HG02763 (cell line): ENCODE measurements around the gene ARMH2.
"Not testable (repeated sequence)": the region's sequence is repeated elsewhere in the genome, so short reads cannot be mapped to it uniquely, and the experiment has no call there.

Source experiments
- ATAC-seq: cut with Tn5 transposase; IDR thresholded peaks from one replicate; pipeline ENCODE4 v1.9.1; 2021; ENCODE audit warnings: mild to moderate bottlenecking, moderate library complexity; ENCODE audit not compliant: unreplicated experiment

ARMH2 gene

DNA sequence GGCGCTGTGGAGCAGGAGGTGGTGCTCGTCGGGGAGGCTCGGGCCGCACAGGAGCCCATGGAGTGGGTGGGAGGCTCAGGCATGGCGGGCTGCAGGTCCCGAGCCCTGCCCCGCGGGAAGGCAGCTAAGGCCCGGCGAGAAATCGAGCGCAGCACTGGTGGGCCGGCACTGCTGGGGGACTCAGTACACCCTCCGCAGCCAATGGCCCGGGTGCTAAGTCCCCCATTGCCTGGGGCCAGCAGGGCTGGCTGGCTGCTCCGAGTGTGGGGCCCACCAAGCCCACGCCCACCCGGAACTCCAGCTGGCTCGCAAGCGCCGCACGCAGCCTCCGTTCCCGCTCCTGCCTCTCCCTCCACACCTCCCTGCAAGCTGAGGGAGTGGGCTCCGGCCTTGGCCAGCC is 32.7 kb downstream of the ARMH2 start:
- not testable (repeated sequence) for ATAC-seq

DNA sequence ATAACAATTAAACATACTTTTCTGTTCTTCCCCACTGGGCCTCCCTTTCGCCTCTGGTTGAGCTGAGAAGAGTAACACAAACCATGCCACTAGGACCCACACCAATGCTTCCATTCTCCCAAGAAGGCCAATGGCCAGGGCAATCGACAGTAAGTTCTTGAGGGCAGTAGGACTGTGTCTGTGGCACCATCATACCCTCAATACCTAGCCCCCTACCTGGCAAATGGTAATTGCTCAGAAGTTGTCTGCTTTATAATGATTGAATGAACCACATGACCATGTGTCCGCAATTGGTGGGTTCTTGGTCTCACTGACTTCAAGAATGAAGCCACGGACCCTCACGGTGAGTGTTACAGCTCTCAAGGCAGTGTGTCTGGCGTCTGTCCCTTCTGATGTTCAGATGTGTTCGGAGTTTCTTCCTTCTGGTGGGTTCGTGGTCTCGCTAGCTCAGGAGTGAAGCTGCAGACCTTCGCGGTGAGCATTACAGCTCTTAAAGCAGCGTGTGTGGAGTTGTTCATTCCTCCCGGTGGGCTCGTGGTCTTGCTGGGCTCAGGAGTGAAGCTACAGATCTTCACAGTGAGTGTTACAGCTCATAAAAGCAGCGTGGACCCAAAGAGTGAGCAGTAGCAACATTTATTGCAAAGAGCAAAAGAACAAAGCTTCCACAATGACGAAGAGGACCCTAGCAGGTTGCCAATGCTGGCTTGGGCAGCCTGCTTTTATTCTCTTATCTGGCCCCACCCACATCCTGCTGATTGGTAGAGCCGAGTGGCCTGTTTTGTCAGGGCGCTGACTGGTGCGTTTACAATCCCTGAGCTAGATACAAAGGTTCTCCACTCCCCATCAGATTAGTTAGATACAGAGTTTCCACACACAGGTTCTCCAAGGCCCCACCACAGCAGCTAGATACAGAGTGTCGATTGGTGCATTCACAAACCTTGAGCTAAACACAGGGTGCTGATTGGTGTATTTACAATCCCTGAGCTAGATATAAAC is 33.6 kb downstream of the ARMH2 start:
- ATAC-seq, result not testable (repeated sequence)

DNA sequence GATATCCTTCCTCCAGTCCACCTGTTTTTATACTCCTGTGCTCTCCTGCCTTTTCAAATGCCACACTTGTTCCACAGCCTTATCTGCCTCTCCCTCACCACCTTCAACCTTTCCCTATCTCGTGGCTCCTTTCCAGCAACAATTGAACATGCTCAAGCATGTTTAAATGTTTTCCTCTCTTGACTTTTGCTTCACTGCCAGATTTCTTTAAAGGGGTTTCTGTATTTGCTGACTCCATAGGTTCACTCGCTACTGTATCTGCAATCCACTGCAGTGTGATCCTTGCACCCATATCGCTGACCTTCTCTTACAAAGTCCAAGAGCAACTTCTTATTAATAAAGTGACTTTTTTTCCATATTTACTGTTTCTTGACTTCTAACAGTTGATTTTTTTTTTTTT is 35.1 kb downstream of the ARMH2 start:
- ATAC-seq, result no peak

DNA sequence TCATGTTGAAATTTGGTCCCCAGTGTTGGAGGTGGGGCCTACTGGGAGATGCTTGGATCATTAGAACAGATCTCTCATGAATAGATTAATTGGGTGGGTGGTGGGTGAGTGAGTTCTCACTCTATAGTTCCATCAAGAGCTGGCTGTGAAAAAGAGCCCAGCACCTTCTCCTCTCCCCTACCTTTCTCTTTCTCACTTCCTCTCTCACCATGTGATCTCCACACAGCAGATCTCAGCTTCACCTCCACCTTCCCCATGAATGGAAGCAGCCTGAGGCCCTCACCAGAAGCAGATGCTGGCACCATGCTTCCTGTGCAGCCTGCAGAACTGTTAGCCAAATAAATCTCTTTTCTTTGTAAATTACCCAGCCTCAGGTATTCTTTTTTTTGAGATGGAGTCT is 36.9 kb downstream of the ARMH2 start:
- no peak for ATAC-seq

DNA sequence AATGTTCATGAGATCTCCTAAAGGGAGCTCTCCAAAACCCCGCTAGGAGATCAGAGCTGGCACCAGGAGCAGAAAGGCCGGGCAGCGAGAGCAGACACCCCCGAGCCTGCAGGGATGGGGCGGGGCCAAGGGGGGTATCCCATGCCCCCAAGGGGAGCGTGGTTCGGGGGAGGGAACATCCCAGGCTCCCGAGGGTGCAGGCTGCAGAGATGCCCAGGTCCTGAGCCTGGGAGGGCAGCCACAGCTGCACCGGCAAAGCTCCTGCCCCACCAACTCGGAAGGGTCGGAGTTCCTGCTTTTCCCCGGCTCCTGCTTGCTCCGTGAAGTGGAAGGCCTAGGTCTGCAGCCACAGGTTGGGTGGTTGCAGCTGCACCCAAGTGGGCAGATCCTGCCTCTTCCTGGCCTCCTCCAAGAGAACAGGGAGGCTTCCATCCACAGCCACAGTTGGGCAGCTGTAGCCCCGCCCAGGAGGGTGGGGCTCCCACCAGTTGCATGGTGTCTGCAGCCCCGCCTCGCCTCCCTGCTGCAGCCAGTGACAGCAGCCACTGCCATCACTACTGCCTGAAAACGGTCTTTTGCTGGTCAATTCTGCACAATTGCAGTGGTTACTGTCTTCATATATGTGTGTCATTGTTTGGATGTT is 37.4 kb downstream of the ARMH2 start:
- ATAC-seq, result no peak

DNA sequence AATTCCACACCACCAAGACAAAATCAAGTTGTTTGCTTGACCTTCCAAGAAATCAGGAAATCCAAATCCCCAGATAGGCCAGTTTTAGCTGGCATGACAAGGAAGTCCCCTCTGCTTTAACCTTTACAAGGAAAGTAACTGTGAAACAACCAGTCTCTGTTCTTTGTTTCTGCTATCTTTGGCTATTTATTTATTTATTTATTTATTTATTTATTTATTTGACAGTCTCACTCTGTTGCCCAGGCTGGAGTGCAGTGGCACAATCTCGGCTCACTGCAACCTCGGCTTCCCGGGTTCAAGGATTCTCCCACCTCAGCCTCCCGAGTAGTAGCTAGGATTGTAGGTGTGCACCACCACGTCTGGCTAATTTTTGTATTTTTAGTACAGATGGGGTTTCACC is 38.5 kb downstream of the ARMH2 start:
- ATAC-seq, result no peak

DNA sequence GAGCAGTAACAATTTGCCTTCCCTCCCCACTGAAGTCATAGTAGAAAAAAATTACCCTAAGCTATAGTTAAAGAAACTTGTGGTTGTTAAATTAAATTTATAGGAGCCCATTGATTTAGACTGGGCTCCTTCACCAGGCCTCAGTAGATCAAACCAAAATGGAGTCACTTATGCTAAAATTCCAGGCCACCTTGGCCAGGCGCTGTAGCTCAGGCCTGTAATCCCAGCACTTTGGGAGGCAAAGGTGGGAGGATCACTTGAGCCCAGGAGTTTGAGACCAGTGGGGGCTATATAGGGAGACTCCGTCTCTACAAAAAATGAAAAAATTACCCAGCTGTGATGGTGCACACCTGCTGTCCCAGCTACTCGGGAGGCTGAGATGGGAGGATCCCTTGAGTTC is 39.0 kb downstream of the ARMH2 start:
- ATAC-seq, result no peak

DNA sequence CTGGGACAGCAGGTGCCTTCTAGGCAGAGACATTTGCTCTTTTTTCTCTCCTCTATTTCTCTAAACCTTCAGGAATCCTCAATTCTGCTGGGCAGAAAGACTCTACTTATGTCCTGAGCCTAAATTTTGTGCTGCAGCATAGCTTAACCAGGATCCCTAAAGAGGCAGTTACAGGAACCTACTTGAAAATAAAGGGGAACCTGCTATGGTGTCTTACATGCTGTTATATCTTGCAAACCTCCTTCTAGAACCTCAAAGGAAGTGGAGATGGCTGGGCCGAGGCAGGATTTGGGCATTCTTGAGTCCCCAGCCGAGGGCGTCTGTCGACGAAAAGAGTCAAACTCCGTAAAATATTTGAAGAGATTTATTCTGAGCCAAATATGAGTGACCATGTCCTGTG is 41.1 kb downstream of the ARMH2 start:
- ATAC-seq, result no peak

DNA sequence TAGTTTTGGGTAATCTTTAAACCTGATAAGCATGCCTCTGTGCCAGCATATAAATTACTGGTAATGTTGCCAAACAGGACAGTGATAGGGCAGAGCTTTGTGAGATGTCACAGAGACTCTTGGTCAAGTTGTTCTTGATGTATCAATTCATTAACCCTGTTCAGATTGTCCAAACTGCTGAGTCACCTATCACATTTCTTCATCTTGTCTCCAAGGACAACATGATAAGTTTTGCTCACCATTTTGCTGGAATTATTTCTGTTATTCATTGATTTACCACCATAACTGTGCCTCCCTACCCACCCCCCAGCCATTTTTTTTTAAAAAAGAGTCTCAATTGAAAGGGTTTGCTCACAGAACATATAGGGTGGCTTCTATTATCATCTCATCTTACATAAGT is 43.4 kb downstream of the ARMH2 start:
- no peak for ATAC-seq

DNA sequence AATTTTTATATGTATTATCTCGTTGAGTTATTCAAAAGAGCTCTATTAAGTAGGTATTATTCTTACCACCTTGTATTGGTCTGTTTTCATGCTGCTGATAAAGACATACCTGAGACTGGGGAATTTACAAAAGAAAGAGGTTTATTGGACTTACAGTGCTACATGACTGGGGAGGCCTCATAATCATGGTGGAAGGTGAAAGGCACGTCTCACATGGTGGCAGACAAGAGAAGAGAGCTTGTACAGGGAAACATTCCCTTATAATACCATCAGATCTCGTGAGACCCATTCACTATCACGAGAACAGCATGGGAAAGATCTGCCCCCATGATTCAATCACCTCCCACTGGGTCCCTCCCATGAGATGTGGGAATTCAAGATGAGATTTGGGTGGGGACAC is 44.3 kb downstream of the ARMH2 start:
- not testable (repeated sequence) for ATAC-seq

DNA sequence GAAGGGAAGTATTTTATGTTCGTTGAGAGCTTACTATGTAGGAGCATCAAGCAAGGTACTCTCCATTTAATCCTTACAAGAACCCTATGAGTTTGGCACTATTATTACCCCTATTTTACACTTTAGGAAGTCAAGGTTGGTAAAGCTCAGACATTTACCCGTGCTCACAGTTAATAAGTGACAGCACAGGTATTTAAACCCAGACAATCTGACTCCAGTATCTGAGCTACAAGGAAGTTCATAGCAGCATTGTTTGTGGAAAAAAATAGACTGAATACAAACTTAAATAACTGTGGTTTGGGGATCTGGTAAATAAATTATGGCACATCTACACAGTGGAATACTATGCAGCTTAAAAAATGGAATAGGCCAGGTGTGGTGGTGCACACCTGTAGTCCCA is 45.2 kb downstream of the ARMH2 start:
- no peak for ATAC-seq

DNA sequence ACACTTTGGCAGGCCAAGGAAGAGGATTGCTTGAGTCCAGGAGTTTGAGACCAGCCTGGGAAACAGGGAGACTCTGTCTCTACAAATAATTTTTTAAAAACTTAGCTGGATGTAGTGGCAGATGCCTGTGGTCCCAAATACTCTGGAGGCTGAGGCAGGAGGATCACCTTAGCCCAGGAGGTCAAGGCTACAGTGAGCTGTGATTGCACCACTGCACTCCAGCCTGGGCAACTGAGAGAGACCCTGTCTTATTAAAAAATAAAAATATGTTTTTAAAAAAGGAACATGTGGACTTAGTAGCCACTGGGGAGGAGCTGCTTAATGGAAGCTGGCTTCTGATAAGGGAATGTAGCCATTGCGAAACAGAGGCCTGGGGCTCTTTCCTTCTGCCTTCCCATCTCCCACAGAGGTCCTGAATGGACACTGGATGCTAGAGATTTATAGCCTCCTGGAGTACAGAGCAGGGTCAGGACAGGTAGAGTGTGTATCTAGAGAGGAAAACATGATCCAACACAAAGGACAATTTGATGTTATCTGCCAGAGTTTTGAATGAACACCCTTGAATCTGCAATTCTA is 45.7 kb downstream of the ARMH2 start:
- no peak for ATAC-seq

DNA sequence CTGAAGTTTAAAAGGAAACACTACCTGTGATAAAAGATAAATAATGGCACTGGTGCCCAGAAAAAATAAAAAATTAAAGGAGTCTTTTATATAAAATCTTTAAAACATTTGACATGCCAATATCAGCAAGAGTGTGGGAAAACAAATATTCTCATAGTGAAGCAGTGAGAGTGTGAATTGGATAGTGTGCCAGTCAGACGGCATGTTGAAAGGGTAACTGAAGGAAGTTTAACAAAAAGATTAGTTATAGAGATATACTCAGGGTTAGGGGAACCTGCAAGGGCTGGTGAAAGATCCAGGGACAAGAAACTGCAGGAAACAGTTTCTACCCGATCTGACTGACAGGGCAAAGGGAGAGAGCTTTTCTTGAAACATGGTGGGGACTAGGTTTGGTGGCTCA is 46.2 kb downstream of the ARMH2 start:
- no peak for ATAC-seq

DNA sequence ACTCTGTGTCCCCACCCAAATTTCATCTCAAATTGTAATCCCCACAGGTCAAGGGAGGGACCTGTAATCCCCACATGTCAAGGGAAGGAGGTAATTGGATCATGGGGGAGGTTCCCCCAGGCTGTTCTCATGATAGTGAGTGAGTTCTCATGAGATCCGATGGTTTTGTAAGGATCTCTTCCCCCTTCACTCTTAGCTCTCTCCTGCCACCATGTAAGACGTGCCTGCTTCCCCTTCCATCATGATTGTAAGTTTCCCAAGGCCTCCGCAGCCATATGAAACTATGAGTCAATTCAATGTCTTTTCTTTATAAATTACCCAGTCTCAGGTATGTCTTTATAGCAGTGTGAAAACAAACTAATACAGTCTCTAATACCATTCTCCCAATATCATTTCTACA is 47.8 kb downstream of the ARMH2 start:
- ATAC-seq, result not testable (repeated sequence)

DNA sequence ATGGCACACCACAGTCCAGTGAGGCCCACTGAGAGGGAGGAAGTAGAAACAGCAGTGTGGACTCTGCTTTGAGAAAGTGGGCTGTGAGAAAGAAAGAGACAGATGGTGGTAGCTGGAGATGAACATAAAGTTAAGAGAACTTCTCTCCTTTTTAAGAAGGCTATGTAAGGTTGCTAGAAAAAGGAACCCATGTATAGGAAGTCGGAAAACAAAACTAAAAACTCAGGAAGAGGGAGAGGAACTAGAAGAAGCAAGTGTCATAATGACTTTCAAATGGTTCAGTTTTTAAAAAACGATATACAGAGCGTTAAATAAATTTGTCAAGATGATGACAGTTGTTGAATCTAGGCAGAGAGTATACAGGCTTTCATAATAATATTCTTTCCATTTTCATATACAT is 49.4 kb downstream of the ARMH2 start:
- ATAC-seq, result no peak
